Activated T-cell treated with anti-CD3 and anti-CD28 coated beads, Interleukin-2, amount 50 U/mL, for 72 hours (primary cell): ENCODE measurements around the gene CGB1. TPM values are rescaled to one million over a fixed set of nuclear protein-coding genes. Genes with fewer than 3 reads are reported as not detected.
A peak's percentile ranks its signal among the peaks of the same experiment; 100 is the strongest.
"Not testable (repeated sequence)": the region's sequence is repeated elsewhere in the genome, so short reads cannot be mapped to it uniquely, and the experiment has no call there.

Experiments used
- ATAC-seq, 2 donors: fragments of 150-1000 bp; cut with Tn5 transposase; replicated peaks in 1 of 2; 2 replicates each; pipeline ENCODE4 v1.10.0; 2021; ENCODE audit warnings: moderate library complexity in 2 of 2, mild to moderate bottlenecking in 1 of 2
- DNase-seq, 2 donors: peaks; one replicate each; pipeline ENCODE4 v3.0.0; 2021 to 2022; ENCODE audit warnings: mixed read lengths in 1 of 2
- H3K27ac Mint-ChIP-seq: one replicate; pipeline ENCODE4 v1.8.0; 2022; ENCODE audit warnings: mild to moderate bottlenecking, moderate library complexity, mixed read lengths
- H3K27me3 Mint-ChIP-seq: one replicate; pipeline ENCODE4 v1.8.0; 2022; ENCODE audit warnings: low read depth, mixed read lengths
- H3K36me3 Mint-ChIP-seq, 2 donors: one replicate each; pipeline ENCODE4 v1.8.0; 2022; ENCODE audit warnings: mixed read lengths in 2 of 2, mild to moderate bottlenecking in 1 of 2; ENCODE audit not compliant: insufficient read depth in 2 of 2
- H3K4me1 Mint-ChIP-seq: one replicate; pipeline ENCODE4 v1.8.0; 2022; ENCODE audit warnings: low read depth, mixed read lengths
- H3K4me3 Mint-ChIP-seq, 2 donors: one replicate each; pipeline ENCODE4 v1.8.0; 2022; ENCODE audit warnings: mild to moderate bottlenecking in 2 of 2, mixed read lengths in 2 of 2, moderate library complexity in 2 of 2
- H3K9me3 Mint-ChIP-seq, 2 donors: one replicate each; pipeline ENCODE4 v1.8.0; 2022; ENCODE audit warnings: mixed read lengths in 2 of 2
- total RNA-seq, 2 donors: library from RNA; stranded (reverse); gene quantifications; one replicate each; pipeline ENCODE4 v1.2.3, GENCODE V29; 2022

CGB1 gene
- not detected for total RNA-seq

DNA sequence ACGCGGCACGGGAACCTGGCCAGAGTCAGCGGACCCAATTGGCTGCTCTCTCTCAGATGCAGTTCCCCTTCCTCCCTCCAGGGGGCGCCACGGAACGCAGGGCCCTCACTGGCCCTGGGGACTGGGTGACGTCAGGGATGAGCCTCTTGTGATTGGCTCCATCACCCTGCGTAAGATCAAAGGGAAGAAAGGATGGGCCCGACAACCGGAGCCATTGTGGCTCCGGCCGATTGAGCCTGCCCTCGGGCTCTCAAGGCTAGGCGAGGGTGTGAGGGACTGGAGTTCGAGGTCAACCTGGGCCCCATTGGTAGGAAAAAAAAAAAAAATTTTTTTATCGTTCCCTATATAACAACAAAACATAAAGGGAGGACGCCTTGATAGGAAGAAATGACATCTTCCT is at the start of gene CGB1:
Gene CGB1 (minus strand): TSS at position 81 of the 400 bp plus-strand sequence. CDS start 184 bp downstream, outside the sequence.
- not testable (repeated sequence) for H3K36me3 Mint-ChIP-seq, H3K4me1 Mint-ChIP-seq, H3K9me3 Mint-ChIP-seq, H3K27ac Mint-ChIP-seq, H3K27me3 Mint-ChIP-seq, H3K4me3 Mint-ChIP-seq
- peak; percentile 70 to 74 for DNase-seq
- peak; percentile 59 to 73 for ATAC-seq

DNA sequence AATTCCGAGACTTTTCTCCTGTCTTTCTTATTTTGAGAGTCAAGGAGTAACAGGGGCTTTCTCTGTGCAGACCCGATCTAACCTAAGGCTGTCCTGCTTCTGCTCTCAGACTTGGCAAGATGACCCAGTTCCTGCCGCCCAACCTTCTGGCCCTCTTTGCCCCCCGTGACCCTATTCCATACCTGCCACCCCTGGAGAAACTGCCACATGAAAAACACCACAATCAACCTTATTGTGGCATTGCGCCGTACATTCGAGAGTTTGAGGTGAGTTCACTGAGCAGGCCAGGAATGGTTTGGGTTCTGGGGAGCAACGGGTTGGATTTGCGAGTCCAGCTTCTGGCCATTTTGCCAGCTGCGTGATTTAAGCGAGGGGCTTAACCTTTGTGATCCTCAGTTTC is 49.6 kb upstream of the CGB1 start:
- Mint-ChIP-seq H3K36me3 (peaks cover 12 to 23% of the 10 kb centered on the region in 2 donors), H3K4me3 (peak overlapping the region; percentile 98 to 100), H3K4me1 (peaks cover 52% of the 10 kb centered on the region), H3K9me3 (no peaks in the 10 kb centered on the region), H3K27ac (peak overlapping the region; percentile 83), H3K27me3 (no peaks in the 10 kb centered on the region)
- no peak for DNase-seq
- no peak for ATAC-seq

DNA sequence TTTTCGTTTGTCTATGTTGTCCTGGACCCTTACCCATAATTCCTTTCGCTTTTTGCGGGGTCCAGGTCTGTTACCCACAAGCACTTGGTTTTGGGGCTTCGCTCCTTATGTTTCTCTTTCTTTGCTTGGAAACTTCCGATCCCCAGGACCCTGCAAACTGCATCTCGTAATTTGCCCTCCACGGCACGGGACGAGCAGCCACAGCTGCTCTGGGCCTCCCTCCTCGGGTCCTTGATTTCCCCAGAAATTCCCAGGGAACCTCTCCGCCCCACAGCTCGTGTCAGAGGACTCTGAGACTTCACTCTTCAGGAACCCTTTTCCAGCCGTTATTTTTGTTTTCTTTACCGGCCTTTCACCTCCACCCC is 49.2 kb upstream of the CGB1 start:
- Mint-ChIP-seq H3K27ac (peak overlapping the region; percentile 83), H3K27me3 (peaks cover under 1% of the 10 kb centered on the region), H3K36me3 (peaks cover 11 to 22% of the 10 kb centered on the region in 2 donors), H3K4me3 (peak overlapping the region; percentile 98 to 100), H3K4me1 (peaks cover 47% of the 10 kb centered on the region), H3K9me3 (no peaks in the 10 kb centered on the region)
- no peak for ATAC-seq
- DNase-seq: no peak

DNA sequence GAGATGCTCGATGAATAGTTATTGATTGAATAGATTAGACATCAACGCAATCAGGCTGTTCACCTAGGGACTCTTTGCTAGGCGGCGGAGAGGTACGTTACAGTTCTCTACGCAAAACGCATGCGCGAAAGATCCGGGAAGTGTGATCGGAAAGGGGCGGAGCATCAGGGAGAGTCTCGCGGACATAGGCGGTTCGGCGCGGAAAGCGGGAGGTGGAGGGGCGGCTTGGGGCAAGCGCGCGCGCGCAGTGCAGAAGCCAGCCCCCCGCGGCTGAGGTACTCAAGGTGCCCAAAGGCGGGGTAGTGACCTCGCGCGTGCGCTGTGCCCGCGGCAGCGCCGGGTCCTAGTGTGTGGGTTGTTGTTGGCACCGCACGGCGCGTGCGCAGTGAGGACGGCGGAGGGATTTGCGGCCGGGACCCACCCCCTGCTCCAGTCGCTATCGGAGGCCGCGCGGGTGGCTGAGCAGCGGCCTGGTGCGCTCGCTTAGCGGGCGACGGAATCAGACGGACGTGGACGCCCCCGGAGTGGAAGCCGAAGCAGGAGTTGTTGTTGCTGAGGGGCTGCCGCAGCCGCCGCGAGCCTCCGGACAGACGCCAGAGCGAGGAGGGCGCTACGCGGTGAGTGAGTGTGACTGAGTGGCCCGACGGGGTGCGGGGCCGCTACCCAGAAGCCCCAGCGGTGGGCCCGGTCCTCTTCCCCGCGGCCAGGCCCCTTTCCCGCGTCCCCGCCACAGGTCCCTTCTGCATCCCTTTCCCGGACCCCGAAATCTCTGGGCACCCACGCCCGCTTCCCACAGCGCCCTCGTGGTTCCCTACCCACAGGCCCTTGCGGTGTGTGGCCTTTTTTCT is 48.5 kb upstream of the CGB1 start, which contains the start of gene SNRNP70:
Gene SNRNP70 (plus strand): TSS at position 432 of the 848 bp plus-strand sequence. CDS start 964 bp downstream, outside the sequence.
- peaks cover 10 to 20% of the 10 kb centered on the region in 2 donors for H3K36me3 Mint-ChIP-seq

DNA sequence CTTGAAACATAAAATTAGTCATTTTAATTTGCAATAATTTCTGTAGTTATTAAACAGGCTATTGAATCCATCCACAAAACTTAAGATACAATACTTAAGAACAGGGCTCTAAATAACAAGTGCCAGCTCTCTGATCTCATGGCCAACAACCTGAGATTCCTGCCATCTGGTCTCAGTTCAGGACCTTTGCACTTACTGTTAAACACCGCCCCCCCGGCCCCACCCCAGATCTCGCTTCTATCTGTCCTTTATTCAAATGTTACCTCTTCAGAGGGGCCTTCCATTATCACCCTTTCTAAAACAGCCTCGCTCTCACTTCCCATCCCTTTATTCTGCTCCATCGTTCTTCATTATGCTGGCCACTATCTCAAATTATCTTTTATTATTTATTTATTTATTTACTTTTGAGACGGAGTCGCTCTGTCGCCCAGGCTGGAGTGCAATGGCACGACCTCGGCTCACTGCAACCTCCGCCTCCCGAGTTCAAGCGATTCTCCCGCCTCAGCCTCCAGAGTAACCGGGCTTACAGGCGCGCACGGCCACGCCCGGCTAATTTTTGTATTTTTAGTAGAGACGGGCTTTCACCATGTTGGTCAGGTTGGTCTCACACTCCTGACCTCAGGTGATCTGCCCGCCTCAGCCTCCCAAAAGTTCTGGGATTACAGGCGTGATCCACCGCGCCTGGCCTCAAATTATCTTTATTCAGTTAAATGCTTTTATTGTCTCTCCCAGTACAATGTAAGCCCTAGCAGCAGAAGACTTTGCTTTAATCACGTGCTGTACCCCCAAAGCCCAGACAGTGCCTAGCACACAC is 47.7 kb upstream of the CGB1 start:
- no peak for DNase-seq
- peak overlapping the region; percentile 83 for H3K27ac Mint-ChIP-seq
- peaks cover 8 to 18% of the 10 kb centered on the region in 2 donors for H3K36me3 Mint-ChIP-seq
- no peaks in the 10 kb centered on the region for H3K9me3 Mint-ChIP-seq
- peaks cover 7% of the 10 kb centered on the region for H3K27me3 Mint-ChIP-seq
- no peak for ATAC-seq
- peak overlapping the region; percentile 98 to 100 for H3K4me3 Mint-ChIP-seq
- H3K4me1 Mint-ChIP-seq: peaks cover 38% of the 10 kb centered on the region

More for the DNA sequence above, 48.5 kb upstream of the CGB1 start, which contains the start of gene SNRNP70:
- Mint-ChIP-seq H3K27me3 (peaks cover 6% of the 10 kb centered on the region), H3K4me3 (peak within 1 kb of the TSS; percentile 98 to 100), H3K9me3 (no peaks in the 10 kb centered on the region), H3K27ac (peak within 1 kb of the TSS; percentile 83), H3K4me1 (peaks cover 41% of the 10 kb centered on the region)
- DNase-seq: peak; percentile 100
- ATAC-seq: peak; percentile 97 to 98

DNA sequence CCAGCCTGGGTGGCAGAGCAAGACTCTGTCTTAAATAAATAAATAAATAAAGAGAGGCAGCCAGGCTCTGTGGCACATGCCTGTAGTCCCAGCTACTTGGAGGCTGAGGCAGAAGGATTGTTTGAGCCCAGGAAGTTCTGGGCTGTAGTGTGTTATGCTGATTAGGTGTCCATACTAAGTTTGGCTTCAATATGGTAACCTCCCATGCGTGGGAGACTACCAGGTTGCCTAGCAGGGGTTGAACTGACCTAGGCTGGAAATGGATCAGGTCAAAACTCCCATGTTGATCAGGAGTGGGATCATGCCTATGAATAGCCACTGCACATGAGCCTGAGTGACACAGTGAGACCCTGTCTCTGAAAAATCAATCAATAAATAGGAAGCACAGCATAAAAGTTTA is 44.6 kb upstream of the CGB1 start:
- no peak for ATAC-seq
- Mint-ChIP-seq H3K9me3 (no peaks in the 10 kb centered on the region), H3K27me3 (peaks cover 7% of the 10 kb centered on the region)

DNA sequence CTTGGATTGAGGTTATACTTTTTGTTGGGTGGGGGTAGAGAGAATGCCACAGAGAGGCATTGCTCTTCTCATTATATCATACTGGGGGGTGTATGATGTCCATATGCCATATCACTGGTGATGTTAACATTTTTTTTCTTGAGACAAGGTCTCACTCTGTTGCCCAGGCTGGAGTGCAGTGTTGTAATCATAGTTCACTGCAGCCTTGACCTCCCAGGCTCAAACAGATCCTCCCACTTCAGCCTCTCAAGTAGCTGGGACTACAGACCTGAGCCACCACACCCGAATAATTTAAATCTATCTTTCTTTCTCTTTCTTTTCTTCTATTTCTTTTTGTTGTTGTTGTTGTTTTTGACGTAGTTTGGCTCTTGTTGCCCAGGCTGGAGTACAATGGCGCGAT is 43.7 kb upstream of the CGB1 start:
- Mint-ChIP-seq H3K4me1 (peaks cover 6% of the 10 kb centered on the region), H3K4me3 (no peak overlapping the region), H3K9me3 (no peaks in the 10 kb centered on the region), H3K27me3 (peaks cover 14% of the 10 kb centered on the region), H3K27ac (no peak overlapping the region), H3K36me3 (no peaks in the 10 kb centered on the region)
- no peak for DNase-seq
- ATAC-seq: no peak

More for the DNA sequence above, 44.6 kb upstream of the CGB1 start:
- H3K36me3 Mint-ChIP-seq: peaks cover 4 to 5% of the 10 kb centered on the region in 2 donors
- no peak overlapping the region for H3K4me3 Mint-ChIP-seq
- no peak overlapping the region for H3K27ac Mint-ChIP-seq
- DNase-seq: no peak
- H3K4me1 Mint-ChIP-seq: peaks cover 12% of the 10 kb centered on the region

DNA sequence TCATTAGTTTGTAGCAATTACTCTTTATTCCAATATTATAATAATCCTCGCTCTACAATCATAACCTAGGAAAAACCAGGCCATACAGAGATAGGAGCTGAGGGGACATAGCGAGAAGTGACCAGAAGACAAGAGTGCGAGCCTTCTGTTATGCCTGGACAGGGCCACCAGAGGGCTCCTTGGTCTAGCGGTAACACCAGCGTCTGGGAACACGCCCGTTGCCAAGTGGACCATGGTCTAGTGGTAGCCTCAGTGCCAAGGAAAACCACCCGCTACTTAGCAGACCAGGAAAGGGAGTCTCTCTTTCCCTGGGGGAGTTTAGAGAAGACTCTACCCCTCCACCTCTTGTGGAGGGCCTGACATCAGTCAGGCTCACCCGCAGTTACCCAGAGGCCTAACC is 38.2 kb upstream of the CGB1 start:
- peak in 1 of 2 donors; percentile 44 for DNase-seq
- not testable (repeated sequence) for ATAC-seq, H3K4me1 Mint-ChIP-seq, H3K4me3 Mint-ChIP-seq, H3K36me3 Mint-ChIP-seq, H3K9me3 Mint-ChIP-seq, H3K27ac Mint-ChIP-seq
- H3K27me3 Mint-ChIP-seq: peaks cover 44% of the 10 kb centered on the region

DNA sequence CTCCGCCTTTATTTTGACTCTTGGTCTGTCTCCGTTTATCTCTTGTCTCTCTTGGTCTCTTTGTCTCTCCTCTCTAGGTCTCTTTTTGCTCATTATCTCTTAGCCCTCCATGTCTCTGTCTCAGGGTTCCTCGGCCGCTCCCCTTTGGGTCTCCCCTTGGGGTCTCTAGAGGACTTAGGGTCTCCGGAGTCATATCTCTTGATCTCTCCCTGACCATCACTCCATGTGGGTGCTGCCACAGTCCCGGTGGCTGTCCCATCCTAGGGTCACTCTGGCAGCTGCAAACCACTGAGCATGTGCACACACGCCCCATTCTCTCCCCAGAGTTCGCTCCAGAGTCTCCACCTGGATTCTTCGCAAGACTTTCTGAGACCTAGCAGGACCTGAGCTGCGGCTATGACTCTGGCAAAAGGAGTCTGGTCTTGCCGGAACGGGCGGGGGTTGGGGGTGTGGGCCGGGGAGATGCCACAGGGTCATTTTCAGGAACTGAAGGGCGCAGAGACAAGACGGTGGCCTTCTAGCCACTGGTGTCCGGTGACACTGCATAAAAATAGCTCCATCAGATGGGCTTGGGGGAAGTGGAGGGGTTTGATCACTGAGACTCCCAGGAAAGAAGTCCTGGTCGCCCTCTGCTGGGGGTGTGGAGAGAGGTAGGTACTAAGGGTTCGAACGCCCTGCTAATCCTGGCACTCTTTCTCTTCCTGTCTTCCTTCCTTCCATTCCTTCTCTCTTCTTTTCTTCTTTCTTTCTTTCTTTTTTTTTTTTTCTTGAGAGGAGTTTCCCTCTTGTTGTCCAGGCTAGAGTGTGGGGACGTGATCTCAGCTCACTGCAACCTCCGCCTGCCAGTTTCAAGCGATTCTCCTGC is 37.1 kb upstream of the CGB1 start:
- DNase-seq: peak in 1 of 2 donors; percentile 28
- H3K4me1 Mint-ChIP-seq: peaks cover 10% of the 10 kb centered on the region
- no peak overlapping the region for H3K27ac Mint-ChIP-seq
- H3K9me3 Mint-ChIP-seq: peaks cover 0 to 4% of the 10 kb centered on the region in 2 donors
- peaks cover 2 to 5% of the 10 kb centered on the region in 2 donors for H3K36me3 Mint-ChIP-seq
- H3K4me3 Mint-ChIP-seq: peak overlapping the region; percentile 70 to 74
- peaks cover 55% of the 10 kb centered on the region for H3K27me3 Mint-ChIP-seq
- no peak for ATAC-seq

DNA sequence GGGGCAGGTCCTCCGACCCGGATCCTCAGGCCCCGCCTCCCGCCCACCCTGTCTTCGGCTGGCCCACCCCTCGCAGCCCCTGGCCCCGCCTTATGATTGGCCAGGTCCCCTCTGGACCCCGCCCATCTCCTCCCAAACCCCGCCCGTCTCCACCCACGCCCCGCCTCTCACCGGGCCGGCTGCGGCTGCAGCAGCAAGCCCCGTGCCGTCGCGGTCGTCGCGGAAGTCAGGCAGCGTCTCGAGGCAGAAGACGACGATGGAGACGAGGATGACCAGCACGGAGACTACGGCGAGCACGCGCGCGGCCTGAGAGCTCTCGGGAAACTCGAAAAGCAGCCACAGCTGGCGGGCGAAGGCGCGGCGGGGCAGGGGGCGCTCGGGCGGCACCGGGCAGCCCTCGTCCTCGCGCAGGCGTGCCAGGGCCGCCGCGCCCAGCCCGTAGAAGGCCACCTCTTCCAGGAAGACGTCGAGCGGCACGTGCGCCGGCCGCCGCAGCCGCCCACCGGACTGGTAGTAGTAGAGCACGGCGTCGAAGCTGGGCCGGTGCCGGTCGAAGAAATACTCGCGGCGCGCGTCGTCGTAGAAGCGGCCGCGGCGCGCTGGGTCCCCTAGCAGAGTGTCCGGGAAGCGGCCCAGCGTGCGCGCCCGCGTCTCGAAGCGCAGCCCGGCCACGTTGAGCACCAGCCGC is 35.3 kb upstream of the CGB1 start:
- DNase-seq: peak in 1 of 2 donors; percentile 42
- Mint-ChIP-seq H3K4me1 (peaks cover 10% of the 10 kb centered on the region), H3K36me3 (peaks cover 2 to 5% of the 10 kb centered on the region in 2 donors), H3K9me3 (peaks cover 0 to 4% of the 10 kb centered on the region in 2 donors), H3K27me3 (peaks cover 73% of the 10 kb centered on the region), H3K27ac (no peak overlapping the region), H3K4me3 (peak overlapping the region in 1 of 2 donors; percentile 61)
- peak in 1 of 2 donors; percentile 52 for ATAC-seq

DNA sequence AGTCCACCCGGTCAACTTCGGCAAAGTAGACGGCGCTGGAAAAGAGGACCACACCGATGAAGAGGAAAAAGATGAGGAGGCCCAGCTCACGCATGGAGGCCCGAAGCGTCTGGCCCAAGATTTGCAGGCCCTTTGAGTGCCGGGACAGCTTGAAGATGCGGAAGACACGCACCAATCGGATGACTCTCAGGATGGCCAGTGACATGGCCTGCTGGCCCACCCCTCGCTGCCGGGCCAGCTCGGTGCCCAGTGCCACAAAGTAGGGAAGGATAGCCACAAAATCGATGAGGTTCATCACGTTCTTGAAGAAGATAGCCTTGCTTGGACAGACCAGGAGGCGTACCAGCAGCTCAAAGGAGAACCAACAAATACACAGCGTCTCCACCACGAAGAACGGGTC is 33.7 kb upstream of the CGB1 start:
- Mint-ChIP-seq H3K9me3 (peaks cover 0 to 4% of the 10 kb centered on the region in 2 donors), H3K4me1 (peaks cover 10% of the 10 kb centered on the region), H3K4me3 (peak overlapping the region in 1 of 2 donors; percentile 44), H3K27me3 (peaks cover 82% of the 10 kb centered on the region), H3K27ac (no peak overlapping the region), H3K36me3 (peaks cover 2 to 5% of the 10 kb centered on the region in 2 donors)
- ATAC-seq: no peak
- DNase-seq: no peak

DNA sequence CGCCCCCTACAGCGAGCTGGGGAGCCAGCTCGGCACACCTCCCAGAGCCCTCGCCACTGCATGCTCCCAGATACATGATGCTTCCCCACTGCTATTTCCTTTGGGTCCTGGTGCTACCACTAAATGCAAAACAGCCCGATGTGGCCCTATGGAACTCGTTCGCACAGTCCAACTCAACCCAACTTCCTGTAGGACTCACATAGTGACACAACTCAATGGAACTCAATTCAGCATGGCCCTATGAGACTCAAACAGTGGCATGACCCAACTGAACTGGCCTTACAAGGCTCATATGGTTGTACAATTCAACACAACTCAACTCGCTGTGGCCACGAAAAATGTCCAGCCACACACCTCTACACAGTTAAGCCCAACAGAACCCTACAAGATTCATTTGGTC is 32.3 kb upstream of the CGB1 start:
- H3K4me3 Mint-ChIP-seq: no peak overlapping the region
- H3K36me3 Mint-ChIP-seq: peaks cover 2 to 5% of the 10 kb centered on the region in 2 donors
- DNase-seq: no peak
- no peak overlapping the region for H3K27ac Mint-ChIP-seq
- H3K9me3 Mint-ChIP-seq: peaks cover 0 to 4% of the 10 kb centered on the region in 2 donors
- H3K4me1 Mint-ChIP-seq: peaks cover 10% of the 10 kb centered on the region
- ATAC-seq: no peak
- peaks cover 75% of the 10 kb centered on the region for H3K27me3 Mint-ChIP-seq
